Ectodermal cell (in vitro differentiated cells): ENCODE results near the gene HPCA.
"Not testable (repeated sequence)": the region's sequence is repeated elsewhere in the genome, so short reads cannot be mapped to it uniquely, and the experiment has no call there.

ENCODE experiments used
- H3K27ac ChIP-seq: 2 replicates; pipeline ENCODE4 v1.7.0; 2013; ENCODE audit warnings: mild to moderate bottlenecking, low read depth, low read length; ENCODE audit not compliant: insufficient read depth, poor library complexity, severe bottlenecking
- H3K27me3 ChIP-seq: 2 replicates; pipeline ENCODE4 v1.7.0; 2013; ENCODE audit warnings: mild to moderate bottlenecking, low read length; ENCODE audit not compliant: insufficient read depth, control insufficient read depth, poor library complexity, severe bottlenecking
- H3K36me3 ChIP-seq: one replicate; pipeline ENCODE4 v1.7.0; 2013; ENCODE audit warnings: low read length; ENCODE audit not compliant: control insufficient read depth, insufficient read depth
- H3K4me1 ChIP-seq: one replicate; pipeline ENCODE4 v1.7.0; 2013; ENCODE audit warnings: low read length; ENCODE audit not compliant: control insufficient read depth, insufficient read depth
- H3K4me3 ChIP-seq: 2 replicates; pipeline ENCODE4 v1.7.0; 2013; ENCODE audit warnings: low read depth, low read length, control low read depth; ENCODE audit not compliant: insufficient read depth
- H3K9me3 ChIP-seq: 2 replicates; pipeline ENCODE4 v1.7.0; 2013; ENCODE audit warnings: mild to moderate bottlenecking, low read length, moderate library complexity; ENCODE audit not compliant: control insufficient read depth
- WGBS, 2 experiments: methylation state at CpG; one replicate each; pipeline ENCODE4 v1.1.7; 2013; ENCODE audit warnings: missing lambda C conversion rate in 2 of 2; 5-methylcytosine and 5-hydroxymethylcytosine counted together

HPCA gene

DNA sequence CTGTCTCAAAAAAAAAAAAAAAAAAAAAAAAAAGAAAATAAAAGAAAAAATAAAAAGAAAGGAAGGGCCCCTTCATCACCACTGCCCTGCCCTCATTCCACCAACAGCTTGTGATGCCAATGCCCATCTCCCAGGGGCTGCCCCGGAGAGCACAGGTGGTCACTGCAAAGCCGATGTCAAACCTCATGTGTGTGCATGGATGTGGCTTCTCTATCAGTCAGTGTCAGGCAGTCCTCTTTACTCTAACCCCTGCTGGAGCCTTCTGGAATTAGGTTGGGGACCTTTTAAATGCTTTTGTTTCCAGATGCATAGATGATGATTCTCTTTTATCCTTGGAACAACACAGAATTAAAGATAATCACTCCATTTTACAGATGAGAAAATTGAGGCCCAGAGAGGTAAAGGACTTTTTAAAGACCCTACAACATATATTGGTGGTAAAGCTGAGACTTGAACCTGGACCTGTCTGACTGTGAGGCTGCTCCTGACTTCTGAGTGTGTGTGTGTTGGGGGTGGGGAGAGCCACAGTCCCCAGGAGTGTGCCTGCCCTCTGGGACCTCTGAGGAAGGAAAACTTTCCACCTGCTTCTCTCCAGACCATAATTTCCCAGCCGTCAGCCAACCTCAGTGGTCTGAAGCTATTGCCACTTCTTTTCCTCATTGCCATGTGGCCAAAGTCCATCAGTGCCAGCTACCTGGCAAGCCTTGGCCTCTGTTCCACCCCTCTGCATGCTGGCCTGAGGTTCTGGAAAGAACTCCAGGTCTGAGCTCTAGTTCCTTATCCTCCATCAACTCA, 17.9 kb downstream of the HPCA start:
- Histone ChIP-seq H3K4me1 (no peaks in the 10 kb centered on the region), H3K27me3 (peaks cover 38% of the 10 kb centered on the region), H3K36me3 (no peaks in the 10 kb centered on the region), H3K9me3 (no peaks in the 10 kb centered on the region), H3K4me3 (no peak overlapping the region), H3K27ac (no peak overlapping the region)
- WGBS, 2 experiments, result 88 to 97% methylated on average over 3 of the region's 3 CpGs

GRCh38 chr1:32904797-32905196, 18.5 kb downstream of the HPCA start:
- Histone ChIP-seq H3K4me1 (no peaks in the 10 kb centered on the region), H3K36me3 (no peaks in the 10 kb centered on the region), H3K9me3 (no peaks in the 10 kb centered on the region), H3K27ac (no peak overlapping the region), H3K4me3 (no peak overlapping the region), H3K27me3 (peaks cover 32% of the 10 kb centered on the region)
- WGBS, 2 experiments, result 95 to 98% methylated on average over 2 of the region's 2 CpGs

- not testable (repeated sequence) for H3K4me1 ChIP-seq, H3K4me3 ChIP-seq, H3K27ac ChIP-seq, H3K9me3 ChIP-seq, H3K36me3 ChIP-seq
- WGBS, 2 experiments, result 81% methylated on average over 10 of the region's 10 CpGs
- peaks cover 24% of the 10 kb centered on the region for H3K27me3 ChIP-seq
Observed at GRCh38 chr1:32905588-32905987, 19.3 kb downstream of the HPCA start.

- peaks cover 13% of the 10 kb centered on the region for H3K27me3 ChIP-seq
- no peaks in the 10 kb centered on the region for H3K4me1 ChIP-seq
- WGBS, 2 experiments, result 90 to 93% methylated on average over 7 of the region's 7 CpGs
- H3K4me3 ChIP-seq, result no peak overlapping the region
- H3K27ac ChIP-seq, result no peak overlapping the region
- H3K36me3 ChIP-seq, result no peaks in the 10 kb centered on the region
- H3K9me3 ChIP-seq, result no peaks in the 10 kb centered on the region
Observed at GRCh38 chr1:32906654-32907053, 20.4 kb downstream of the HPCA start.

GRCh38 chr1:32907435-32907834, 21.1 kb downstream of the HPCA start:
- Histone ChIP-seq H3K4me1 (no peaks in the 10 kb centered on the region), H3K9me3 (no peaks in the 10 kb centered on the region), H3K27me3 (peaks cover 5% of the 10 kb centered on the region), H3K4me3 (no peak overlapping the region), H3K27ac (no peak overlapping the region), H3K36me3 (no peaks in the 10 kb centered on the region)
- WGBS, 2 experiments, result 65 to 67% methylated on average over 4 of the region's 4 CpGs

DNA sequence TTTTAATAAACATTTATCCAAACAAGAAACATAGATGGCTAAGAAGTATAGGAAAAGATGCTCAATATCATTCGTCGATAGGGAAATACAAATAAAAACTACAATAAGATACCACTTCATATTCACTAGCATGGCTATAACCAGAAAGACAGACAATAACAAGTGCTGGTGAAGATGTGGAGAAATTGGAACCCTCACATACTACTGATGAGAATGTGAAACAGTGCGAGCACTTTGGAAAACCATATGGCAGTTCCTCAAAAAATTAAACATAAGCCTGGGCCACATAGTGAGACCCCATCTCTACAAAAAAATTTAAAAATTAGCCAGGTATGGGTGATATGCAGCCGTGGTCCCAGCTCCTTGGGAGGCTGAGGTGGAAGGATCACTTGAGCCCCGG, 24.0 kb downstream of the HPCA start:
- no peak overlapping the region for H3K27ac ChIP-seq
- 86 to 91% methylated on average over 2 to 5 of the region's 5 CpGs for WGBS, 2 experiments
- no peaks in the 10 kb centered on the region for H3K9me3 ChIP-seq
- no peaks in the 10 kb centered on the region for H3K36me3 ChIP-seq
- H3K4me3 ChIP-seq, result no peak overlapping the region
- no peaks in the 10 kb centered on the region for H3K27me3 ChIP-seq
- no peaks in the 10 kb centered on the region for H3K4me1 ChIP-seq

DNA sequence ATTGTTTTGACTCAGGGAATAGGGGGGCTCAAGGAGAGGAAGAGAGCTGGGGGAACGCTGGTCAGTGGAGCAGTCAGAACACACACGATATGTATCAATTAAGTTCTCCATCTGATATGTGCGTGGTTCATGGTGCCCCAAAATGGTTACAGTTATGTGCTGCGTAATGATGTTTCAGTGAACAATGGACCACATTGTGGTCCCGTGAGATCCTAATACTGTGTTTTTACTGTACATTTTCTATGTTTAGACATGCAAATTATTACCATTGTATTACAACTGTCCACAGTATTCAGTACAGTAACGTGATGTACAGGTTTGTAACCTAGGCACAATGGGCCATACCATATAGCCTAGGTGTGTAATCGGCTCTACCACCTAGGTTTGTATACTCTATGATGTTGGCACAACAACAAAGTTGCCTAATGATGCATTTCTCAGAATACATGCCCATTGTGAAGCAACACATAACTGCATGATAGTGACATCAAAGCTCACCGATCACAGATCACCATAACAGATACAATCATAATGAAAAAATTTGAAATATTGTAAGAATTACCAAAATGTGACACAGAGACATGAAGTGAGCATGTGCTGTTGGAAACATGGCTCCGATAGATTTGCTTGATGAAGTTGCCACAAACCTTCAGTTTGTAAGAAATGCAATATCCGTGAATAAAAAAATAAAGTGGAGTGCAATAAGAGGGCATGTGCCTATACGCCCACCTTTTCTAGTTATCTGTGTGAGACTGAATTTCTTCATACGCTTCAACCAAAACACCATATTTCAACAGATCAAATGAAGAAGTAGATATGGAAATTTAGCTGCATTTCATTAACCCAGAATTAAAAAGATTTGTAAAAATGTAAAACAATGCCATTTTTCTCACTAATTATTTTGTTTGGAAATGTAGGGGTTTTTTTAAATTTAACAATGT, 29.7 kb downstream of the HPCA start:
- H3K36me3 ChIP-seq, result no peaks in the 10 kb centered on the region
- H3K27ac ChIP-seq, result no peak overlapping the region
- H3K4me1 ChIP-seq, result no peaks in the 10 kb centered on the region
- WGBS, 2 experiments, result 95 to 96% methylated on average over 10 to 12 of the region's 12 CpGs
- no peaks in the 10 kb centered on the region for H3K9me3 ChIP-seq
- H3K27me3 ChIP-seq, result no peaks in the 10 kb centered on the region
- no peak overlapping the region for H3K4me3 ChIP-seq

DNA sequence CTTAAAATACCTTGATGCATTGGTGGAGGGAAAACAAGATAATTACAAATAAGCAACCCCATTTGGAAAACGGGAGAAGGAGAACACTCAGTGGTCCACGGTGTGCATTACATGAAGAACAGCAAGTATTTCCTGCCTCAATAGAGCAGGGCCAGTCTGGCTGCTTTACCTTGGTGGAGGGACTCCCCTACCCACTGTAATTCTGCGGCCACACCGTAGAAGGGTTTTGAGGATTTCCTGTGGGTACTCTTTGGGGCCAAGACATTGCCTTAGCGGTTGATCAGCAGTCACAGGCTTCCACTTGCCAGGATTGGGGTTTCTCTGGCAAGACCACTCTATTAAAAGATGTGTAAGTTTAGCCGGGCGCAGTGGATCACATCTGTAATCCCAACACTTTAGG, 31.2 kb downstream of the HPCA start:
- no peaks in the 10 kb centered on the region for H3K4me1 ChIP-seq
- H3K4me3 ChIP-seq, result no peak overlapping the region
- peaks cover 3% of the 10 kb centered on the region for H3K27me3 ChIP-seq
- no peak overlapping the region for H3K27ac ChIP-seq
- no peaks in the 10 kb centered on the region for H3K9me3 ChIP-seq
- 73 to 80% methylated on average over 7 of the region's 7 CpGs for WGBS, 2 experiments
- no peaks in the 10 kb centered on the region for H3K36me3 ChIP-seq

DNA sequence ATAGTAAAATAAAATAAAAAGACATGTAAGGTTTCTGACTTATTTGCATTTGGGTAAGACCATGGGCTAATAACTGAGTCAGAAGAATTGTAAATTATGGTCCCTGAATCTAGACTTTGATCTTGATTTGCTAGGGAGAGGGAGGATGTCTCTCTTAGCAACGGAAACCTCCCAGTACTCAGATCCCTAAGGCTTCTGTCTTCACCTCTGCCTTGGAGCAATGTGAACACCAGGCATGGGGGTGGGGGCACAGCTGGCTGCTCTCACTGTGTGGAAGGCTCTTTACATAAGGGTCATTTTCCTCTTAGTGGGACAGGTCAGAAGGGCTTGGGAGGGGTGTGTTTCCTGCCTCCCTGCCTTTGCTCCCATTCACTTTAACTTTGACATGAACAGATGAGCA, 31.9 kb downstream of the HPCA start:
- Histone ChIP-seq H3K9me3 (no peaks in the 10 kb centered on the region), H3K4me1 (no peaks in the 10 kb centered on the region), H3K4me3 (no peak overlapping the region), H3K27ac (no peak overlapping the region), H3K36me3 (no peaks in the 10 kb centered on the region), H3K27me3 (peaks cover 7% of the 10 kb centered on the region)
- WGBS, 2 experiments, result 43 to 55% methylated on average over 1 of the region's 1 CpG
